ENCODE results near the gene NPEPL1. TPM values are rescaled to one million over a fixed set of nuclear protein-coding genes. Genes with fewer than 3 reads are reported as not detected.

The NPEPL1 gene
- total and polyA plus RNA-seq, 9 donors, result 6.2 to 41.0 (median 33.9) TPM

DNA sequence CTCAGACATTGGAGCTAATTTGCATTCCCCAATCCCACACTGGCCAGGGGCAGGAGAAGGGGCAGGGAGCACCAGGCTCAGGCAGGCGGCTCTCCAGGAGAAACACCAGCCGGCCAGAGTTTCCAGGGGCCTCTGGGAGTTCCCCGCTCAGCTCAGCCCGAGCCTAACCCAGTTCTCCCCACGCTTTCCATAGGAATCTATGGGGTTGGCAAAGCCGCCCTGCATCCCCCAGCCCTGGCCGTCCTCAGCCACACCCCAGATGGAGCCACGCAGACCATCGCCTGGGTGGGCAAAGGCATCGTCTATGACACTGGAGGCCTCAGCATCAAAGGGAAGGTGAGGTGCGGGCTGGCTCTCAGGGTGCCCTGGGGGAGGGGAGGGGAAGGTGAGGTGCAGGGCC lies 8.2 kb downstream of the NPEPL1 start:
- intact Hi-C loops (cut with DNase I), result no loop called here
- no peak for TF ChIP-seq POLR2A (IDR thresholded peaks at IDR 0.05)
- no peak for TF ChIP-seq EP300 (IDR thresholded peaks at IDR 0.05)
- TF ChIP-seq, protein P1, sequence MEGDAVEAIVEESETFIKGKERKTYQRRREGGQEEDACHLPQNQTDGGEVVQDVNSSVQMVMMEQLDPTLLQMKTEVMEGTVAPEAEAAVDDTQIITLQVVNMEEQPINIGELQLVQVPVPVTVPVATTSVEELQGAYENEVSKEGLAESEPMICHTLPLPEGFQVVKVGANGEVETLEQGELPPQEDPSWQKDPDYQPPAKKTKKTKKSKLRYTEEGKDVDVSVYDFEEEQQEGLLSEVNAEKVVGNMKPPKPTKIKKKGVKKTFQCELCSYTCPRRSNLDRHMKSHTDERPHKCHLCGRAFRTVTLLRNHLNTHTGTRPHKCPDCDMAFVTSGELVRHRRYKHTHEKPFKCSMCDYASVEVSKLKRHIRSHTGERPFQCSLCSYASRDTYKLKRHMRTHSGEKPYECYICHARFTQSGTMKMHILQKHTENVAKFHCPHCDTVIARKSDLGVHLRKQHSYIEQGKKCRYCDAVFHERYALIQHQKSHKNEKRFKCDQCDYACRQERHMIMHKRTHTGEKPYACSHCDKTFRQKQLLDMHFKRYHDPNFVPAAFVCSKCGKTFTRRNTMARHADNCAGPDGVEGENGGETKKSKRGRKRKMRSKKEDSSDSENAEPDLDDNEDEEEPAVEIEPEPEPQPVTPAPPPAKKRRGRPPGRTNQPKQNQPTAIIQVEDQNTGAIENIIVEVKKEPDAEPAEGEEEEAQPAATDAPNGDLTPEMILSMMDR (IDR thresholded peaks at IDR 0.05), result no peak
- H3K36me3 ChIP-seq, result no peaks in the 10 kb centered on the region
- peak in 2 of 5 donors; percentile 14 to 44 for DNase-seq
- no peaks in the 10 kb centered on the region for H3K9me3 ChIP-seq
- no peak overlapping the region for H3K4me3 ChIP-seq
- no peaks in the 10 kb centered on the region for H3K27me3 ChIP-seq
- H3K4me1 ChIP-seq (ENCODE audit: insufficient read depth), result no peaks in the 10 kb centered on the region
- WGBS, 3 donors, result 65 to 79% (median 66%) methylated on average over 11 of the region's 11 CpGs
- no peak overlapping the region for H3K27ac ChIP-seq

DNA sequence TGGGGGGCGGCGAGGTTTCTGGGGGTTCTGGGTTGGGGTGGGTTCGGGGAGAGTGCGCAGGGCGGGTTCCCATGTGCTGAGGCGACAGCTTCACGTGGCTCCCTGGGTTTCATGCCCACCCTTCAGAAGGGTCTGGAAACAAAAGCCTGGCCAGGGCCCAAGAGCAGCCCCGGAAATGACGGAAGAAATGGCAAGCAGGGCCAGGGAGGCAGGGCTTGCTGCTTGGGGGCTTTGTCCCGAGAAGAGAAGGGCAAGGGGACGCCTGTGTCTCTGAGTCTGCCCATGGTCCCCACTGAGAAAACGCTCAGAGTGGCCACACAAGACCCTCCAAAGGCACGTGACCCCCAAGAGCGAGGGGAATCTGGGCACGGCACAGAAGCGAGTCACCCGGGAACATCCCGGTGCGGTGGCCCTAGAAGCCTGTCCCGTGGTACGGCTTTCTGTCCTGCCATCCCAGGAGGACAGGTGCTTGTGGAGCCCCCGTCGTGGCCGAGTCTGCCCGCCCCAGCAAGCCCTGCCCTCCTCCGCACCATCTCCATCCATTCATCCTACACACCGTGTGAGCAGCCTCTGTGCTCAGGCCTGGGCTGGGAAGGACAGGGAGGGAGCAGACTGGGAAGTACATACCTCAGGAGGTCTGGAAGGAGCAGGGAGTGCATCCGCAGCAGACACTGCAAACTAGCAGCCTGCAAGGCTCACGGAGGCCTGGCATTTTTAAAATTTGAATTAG lies 9.0 kb downstream of the NPEPL1 start:
- TF ChIP-seq EP300 (IDR thresholded peaks at IDR 0.05) (no peak), POLR2A (IDR thresholded peaks at IDR 0.05) (no peak)
- TF ChIP-seq, protein P1 (IDR thresholded peaks at IDR 0.05), result no peak
- WGBS, 3 donors, result 92 to 93% (median 92%) methylated on average over 29 of the region's 29 CpGs
- Histone ChIP-seq H3K27me3 (no peaks in the 10 kb centered on the region), H3K4me1 (ENCODE audit: insufficient read depth) (no peaks in the 10 kb centered on the region), H3K36me3 (no peaks in the 10 kb centered on the region), H3K4me3 (no peak overlapping the region), H3K27ac (no peak overlapping the region), H3K9me3 (no peaks in the 10 kb centered on the region)
- DNase-seq, result peak in 2 of 5 donors; percentile 13 to 33
- intact Hi-C loops (cut with DNase I), result no loop called here

DNA sequence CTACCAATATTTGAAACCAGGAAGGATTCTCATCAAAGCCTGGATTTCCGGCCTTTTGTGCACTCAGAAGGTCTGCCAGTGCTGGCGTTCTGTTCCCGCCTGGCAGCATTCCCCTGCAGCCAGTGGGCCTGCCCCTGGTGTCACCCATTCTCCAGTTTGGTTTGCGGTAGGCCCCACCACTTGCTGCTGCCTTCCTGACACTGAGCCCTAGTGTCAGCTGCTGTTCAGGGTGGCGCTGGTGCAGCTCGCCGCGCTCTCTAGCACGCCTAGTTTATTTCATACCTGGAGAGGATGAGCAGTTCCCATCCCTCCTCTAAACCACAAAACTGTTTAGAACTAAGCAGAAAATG lies 9.5 kb downstream of the NPEPL1 start:
- intact Hi-C loops (cut with DNase I), result no loop called here
- H3K36me3 ChIP-seq, result no peaks in the 10 kb centered on the region
- 90 to 92% (median 91%) methylated on average over 9 of the region's 9 CpGs for WGBS, 3 donors

DNA sequence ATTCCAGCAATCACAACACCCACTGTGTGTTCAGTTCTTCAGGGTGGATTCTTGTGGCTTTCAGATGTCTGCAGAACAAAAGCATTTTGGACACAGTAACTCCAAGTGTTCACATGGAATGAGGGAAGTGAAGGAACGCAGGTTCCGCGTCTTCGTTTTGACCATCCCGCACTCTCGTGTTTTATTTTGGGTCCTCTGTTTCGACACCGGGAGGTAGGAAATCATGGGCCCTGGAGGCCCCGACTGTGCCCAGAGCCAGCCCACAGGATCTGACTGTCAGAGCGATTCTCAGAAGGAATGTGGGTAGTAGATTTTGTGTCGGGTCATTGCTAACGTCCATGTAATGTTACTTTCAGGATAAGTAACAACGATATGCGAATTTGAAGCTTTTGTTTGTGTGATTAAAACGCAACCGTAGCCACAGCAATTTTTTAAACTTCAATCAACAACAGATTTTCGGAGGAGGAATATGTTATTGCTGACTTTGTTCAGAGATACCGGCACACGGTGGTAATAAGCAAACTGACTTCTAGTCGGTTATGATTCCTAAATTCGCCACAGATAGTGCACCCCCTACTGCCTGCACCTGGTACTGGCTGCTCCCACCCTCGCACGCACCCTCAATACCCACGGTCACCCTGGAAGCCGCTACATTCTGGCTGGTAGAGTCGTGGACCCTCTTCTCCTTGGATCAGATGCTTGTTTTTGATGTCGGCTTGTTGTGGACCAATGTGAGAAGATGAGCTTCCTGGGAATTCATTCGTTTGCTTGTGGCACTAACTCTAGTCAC lies 10.5 kb downstream of the NPEPL1 start:
- no peaks in the 10 kb centered on the region for H3K36me3 ChIP-seq
- 89 to 95% (median 94%) methylated on average over 28 of the region's 28 CpGs for WGBS, 3 donors

More for the DNA sequence above, 9.5 kb downstream of the NPEPL1 start:
- Histone ChIP-seq H3K9me3 (no peaks in the 10 kb centered on the region), H3K27me3 (no peaks in the 10 kb centered on the region), H3K4me1 (ENCODE audit: insufficient read depth) (no peaks in the 10 kb centered on the region), H3K4me3 (no peak overlapping the region), H3K27ac (no peak overlapping the region)
- peak in 3 of 5 donors; percentile 3 to 14 (median 7) for DNase-seq
- no peak for TF ChIP-seq EP300 (IDR thresholded peaks at IDR 0.05)
- TF ChIP-seq, protein P1 (IDR thresholded peaks at IDR 0.05), result no peak
- TF ChIP-seq POLR2A (IDR thresholded peaks at IDR 0.05), result no peak

More for the DNA sequence above, 10.5 kb downstream of the NPEPL1 start:
- intact Hi-C loops (cut with DNase I), result no loop called here
- peak in 2 of 5 donors; percentile 7 to 22 for DNase-seq
- Histone ChIP-seq H3K27me3 (no peaks in the 10 kb centered on the region), H3K4me1 (ENCODE audit: insufficient read depth) (no peaks in the 10 kb centered on the region), H3K9me3 (no peaks in the 10 kb centered on the region), H3K27ac (no peak overlapping the region), H3K4me3 (no peak overlapping the region)
- TF ChIP-seq EP300 (IDR thresholded peaks at IDR 0.05) (no peak), POLR2A (IDR thresholded peaks at IDR 0.05) (no peak)
- TF ChIP-seq, protein P1 (IDR thresholded peaks at IDR 0.05), result no peak
